Esophagus muscularis mucosa (tissue), 3 donors: Measurements from ENCODE around the gene PRR20D.

ENCODE experiments used
- CTCF ChIP-seq, 3 experiments: fragments of 200-600 bp in 2 of 3; fragments of 450-650 bp in 1 of 3; sonication (generic) in 2 of 3; IDR thresholded peaks; one replicate each; pipeline ENCODE4 v1.5.1; 2017 to 2019; ENCODE audit warnings: antibody characterized with exemption in 3 of 3, mild to moderate bottlenecking in 2 of 3, moderate library complexity in 1 of 3
- POLR2A ChIP-seq: fragments of 450-650 bp; IDR thresholded peaks from one replicate; pipeline ENCODE4 v1.6.1; 2017; ENCODE audit warnings: antibody characterized with exemption, moderate library complexity, mild to moderate bottlenecking, low read depth
- POLR2AphosphoS5 ChIP-seq, 2 donors: sonication (generic); formaldehyde crosslinking; IDR thresholded peaks; one replicate each; pipeline ENCODE4 v1.6.1; 2017; ENCODE audit warnings: antibody characterized with exemption in 2 of 2

DNA sequence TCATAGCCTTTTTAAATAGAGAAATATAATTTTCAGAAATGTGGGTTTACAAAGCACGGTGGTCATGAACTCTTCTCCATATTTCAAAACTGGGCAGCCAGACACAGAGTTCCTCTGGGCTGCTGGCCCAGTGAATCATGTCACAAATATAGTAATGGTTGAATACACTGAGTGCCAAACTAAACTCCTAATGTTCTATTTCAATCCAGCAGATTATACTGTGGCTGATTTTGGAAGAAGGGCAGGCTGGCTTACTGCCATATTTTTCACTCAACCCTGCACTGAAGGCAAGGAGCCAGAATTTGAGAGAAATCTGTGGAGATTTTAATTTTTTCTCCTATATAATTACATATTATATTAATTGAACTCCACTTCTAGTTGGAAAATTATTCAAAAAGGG lies 36.8 kb upstream of the PRR20D start:
- TF ChIP-seq POLR2A (no peak), CTCF (IDR thresholded peaks at IDR 0.05) (no peak), POLR2AphosphoS5 (IDR thresholded peaks at IDR 0.05) (no peak)
